ENCODE measurements around the gene ATN1.

DNA sequence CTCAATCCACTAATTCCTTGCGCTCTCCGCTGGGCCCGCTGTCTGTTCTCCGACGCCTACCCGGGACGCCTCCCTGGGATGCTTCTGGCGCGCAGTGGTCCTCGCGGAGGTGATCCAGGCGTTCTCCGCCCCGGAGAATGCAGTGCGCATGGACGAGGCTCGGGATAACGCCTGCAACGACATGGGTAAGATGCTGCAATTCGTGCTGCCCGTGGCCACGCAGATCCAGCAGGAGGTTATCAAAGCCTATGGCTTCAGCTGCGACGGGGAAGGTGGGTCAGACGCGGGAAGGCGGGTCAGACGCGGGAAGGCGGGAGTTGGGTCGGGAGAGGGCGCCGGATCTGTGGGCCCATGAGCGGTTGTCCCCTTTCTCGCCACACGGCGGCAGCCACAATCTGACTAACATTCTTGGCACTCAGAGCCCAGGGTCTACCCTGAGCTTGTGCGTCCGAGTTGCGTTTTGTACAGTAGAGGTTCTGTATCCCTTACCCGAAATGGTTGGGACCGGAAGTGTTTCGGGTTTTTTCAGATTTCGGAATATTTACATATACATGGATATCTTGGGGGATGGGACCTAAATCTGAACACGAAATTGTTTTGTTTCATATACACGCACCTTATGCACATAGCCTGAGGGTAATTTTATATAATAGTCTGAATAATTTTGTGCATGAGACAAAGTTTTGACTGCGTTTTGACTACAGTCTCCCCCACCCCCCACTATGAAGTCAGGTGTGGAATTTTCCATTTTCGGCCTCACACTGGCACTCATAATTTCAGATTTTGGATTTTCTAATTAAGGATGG, 16.8 kb downstream of the ATN1 start:
- TF ChIP-seq, protein P1, sequence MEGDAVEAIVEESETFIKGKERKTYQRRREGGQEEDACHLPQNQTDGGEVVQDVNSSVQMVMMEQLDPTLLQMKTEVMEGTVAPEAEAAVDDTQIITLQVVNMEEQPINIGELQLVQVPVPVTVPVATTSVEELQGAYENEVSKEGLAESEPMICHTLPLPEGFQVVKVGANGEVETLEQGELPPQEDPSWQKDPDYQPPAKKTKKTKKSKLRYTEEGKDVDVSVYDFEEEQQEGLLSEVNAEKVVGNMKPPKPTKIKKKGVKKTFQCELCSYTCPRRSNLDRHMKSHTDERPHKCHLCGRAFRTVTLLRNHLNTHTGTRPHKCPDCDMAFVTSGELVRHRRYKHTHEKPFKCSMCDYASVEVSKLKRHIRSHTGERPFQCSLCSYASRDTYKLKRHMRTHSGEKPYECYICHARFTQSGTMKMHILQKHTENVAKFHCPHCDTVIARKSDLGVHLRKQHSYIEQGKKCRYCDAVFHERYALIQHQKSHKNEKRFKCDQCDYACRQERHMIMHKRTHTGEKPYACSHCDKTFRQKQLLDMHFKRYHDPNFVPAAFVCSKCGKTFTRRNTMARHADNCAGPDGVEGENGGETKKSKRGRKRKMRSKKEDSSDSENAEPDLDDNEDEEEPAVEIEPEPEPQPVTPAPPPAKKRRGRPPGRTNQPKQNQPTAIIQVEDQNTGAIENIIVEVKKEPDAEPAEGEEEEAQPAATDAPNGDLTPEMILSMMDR (IDR thresholded peaks at IDR 0.05): peak; percentile 69 to 99 (median 96)
- TF ChIP-seq POLR2A (IDR thresholded peaks at IDR 0.05): peak in 1 of 3 donors; percentile 63

Measured in body of pancreas (tissue), 4 donors.